A549 treated with dexamethasone at 1 μM for 4 hours (cell line): ENCODE data around the gene SLC25A6. TPM values are rescaled to one million over a fixed set of nuclear protein-coding genes. Genes with fewer than 3 reads are reported as not detected.

Experiments used
- total RNA-seq: library from RNA; stranded (reverse); fragments of 200-300 nt; extraction: Qiagen RNA extraction; gene quantifications from 5 replicates; pipeline ENCODE4 v1.2.3, GENCODE V29; 2022

The SLC25A6 gene
- 410 to 487 TPM (median 451 TPM) in 5 replicates for total RNA-seq

DNA sequence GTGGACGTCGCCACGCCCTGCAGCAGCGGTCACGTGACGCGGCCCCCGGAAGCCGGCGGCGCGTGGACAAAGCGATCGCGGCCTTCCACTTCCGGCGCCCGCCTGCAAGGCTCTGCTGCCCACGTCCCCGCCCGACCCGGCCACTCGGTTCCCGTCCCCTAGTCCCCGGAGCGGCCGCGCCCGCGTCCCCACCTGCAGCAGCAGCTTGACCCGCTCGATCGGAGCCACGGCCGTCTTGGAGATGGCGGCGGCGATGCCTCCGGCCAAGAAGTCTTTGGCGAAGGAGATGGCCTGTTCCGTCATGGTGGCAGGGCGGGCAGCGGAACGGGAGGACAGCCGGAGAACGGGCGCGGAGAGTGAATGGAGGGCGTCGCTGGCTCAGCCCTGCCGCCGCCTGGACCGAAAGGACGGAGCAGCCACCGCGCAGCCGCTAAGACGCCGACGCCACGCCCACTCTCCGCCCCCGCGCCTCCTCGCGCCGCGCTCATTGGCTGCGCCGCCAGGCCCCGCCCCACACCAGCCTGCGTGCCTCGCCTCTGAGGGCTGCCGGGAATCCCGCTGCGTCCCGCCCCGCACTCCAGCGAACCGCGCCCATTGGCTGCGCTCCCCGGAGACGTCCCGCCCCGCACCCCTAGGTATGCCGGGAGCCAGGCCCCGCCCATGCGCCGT is at the start of gene SLC25A6:
TSS of gene SLC25A6 (minus strand) at position 407 of the 669 bp plus-strand sequence. CDS start at position 303, 104 bp downstream.

DNA sequence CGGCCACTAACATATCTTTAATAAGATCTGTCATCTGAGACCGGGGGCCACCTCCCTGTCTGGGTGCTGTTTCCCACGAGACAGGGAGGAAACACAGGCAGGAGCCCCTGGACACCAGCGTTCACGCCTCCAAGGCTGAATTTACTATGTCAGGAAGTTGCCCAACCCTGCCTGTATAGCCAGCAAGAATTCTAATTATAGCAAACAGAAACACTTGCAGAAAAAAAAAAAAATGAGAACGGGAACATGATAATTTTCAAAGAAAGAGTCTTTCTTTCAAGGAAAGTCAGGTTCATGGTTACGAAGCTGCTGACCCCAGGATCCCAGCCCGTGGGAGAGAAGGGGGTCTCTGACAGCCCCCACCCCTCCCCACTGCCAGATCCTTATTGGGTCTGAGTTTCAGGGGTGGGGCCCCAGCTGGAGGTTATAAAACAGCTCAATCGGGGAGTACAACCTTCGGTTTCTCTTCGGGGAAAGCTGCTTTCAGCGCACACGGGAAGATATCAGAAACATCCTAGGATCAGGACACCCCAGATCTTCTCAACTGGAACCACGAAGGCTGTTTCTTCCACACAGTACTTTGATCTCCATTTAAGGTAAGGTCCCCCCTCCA is 55.5 kb downstream of the SLC25A6 start, which contains the start of gene IL3RA:
TSS of gene IL3RA (plus strand) at position 455 of the 613 bp plus-strand sequence. CDS start 4,981 bp downstream, outside the sequence.

Other genes starting within 250 kb of the SLC25A6 start
- 0.66 to 1.1 TPM (median 0.87 TPM) in 5 replicates for gene CRLF2, start 179.5 kb downstream of the SLC25A6 start, total RNA-seq
- 2.1 to 4.8 TPM (median 2.9 TPM) in 5 replicates for gene CSF2RA, start 123.3 kb downstream of the SLC25A6 start, total RNA-seq
- 0.09 to 0.44 TPM (median 0.20 TPM) in 5 replicates for gene IL3RA, start 55.3 kb downstream of the SLC25A6 start, total RNA-seq
- 17.7 to 19.5 TPM (median 18.5 TPM) in 5 replicates for gene ASMTL, start 60.8 kb upstream of the SLC25A6 start, total RNA-seq
- gene P2RY8, start 145.1 kb upstream of the SLC25A6 start, total RNA-seq, result 0.05 to 0.13 TPM (median 0.05 TPM) in 3 of 5 replicates, not detected in the others
- 25.5 to 40.5 TPM (median 37.7 TPM) in 5 replicates for gene AKAP17A, start 199.5 kb upstream of the SLC25A6 start, total RNA-seq
- gene ASMT, start 222.9 kb upstream of the SLC25A6 start, total RNA-seq, result 0.15 to 0.48 TPM (median 0.19 TPM) in 5 replicates